ENCODE data around the gene TF.

DNA sequence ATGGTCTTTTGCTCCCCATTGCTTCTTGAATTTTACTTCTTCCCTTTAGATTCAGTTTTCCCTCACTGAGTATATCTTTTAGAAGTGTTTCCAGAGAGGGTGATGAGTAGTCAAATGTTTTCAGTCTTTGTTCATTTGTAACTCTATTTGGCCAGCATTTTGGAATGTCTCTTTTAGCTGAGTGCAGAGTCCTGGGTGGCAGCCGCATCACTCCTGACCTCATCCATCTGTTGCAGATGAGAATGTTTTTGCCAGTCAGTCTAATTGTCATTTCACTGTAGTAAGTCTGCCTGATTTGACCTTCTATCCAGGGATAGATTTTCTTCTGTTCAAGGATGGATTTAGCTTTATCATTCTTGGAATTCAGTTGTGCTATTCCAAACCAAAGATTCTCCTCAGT lies 66.7 kb downstream of the TF start:
- TF ChIP-seq, protein P1, sequence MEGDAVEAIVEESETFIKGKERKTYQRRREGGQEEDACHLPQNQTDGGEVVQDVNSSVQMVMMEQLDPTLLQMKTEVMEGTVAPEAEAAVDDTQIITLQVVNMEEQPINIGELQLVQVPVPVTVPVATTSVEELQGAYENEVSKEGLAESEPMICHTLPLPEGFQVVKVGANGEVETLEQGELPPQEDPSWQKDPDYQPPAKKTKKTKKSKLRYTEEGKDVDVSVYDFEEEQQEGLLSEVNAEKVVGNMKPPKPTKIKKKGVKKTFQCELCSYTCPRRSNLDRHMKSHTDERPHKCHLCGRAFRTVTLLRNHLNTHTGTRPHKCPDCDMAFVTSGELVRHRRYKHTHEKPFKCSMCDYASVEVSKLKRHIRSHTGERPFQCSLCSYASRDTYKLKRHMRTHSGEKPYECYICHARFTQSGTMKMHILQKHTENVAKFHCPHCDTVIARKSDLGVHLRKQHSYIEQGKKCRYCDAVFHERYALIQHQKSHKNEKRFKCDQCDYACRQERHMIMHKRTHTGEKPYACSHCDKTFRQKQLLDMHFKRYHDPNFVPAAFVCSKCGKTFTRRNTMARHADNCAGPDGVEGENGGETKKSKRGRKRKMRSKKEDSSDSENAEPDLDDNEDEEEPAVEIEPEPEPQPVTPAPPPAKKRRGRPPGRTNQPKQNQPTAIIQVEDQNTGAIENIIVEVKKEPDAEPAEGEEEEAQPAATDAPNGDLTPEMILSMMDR (optimal IDR thresholded peaks at IDR 0.05 in 1 of 3, IDR thresholded peaks at IDR 0.05 in 1 of 3, conservative IDR thresholded peaks at IDR 0.05 in 1 of 3; ENCODE audit: extremely low read depth in 1 of 3, insufficient read depth in 2 of 3, low read length in 3 of 3): no peak
- no peak for TF ChIP-seq EZH2 (IDR thresholded peaks at IDR 0.05; ENCODE audit: low read length)
